ENCODE measurements around the gene ZNF606.

ZNF606 gene

DNA sequence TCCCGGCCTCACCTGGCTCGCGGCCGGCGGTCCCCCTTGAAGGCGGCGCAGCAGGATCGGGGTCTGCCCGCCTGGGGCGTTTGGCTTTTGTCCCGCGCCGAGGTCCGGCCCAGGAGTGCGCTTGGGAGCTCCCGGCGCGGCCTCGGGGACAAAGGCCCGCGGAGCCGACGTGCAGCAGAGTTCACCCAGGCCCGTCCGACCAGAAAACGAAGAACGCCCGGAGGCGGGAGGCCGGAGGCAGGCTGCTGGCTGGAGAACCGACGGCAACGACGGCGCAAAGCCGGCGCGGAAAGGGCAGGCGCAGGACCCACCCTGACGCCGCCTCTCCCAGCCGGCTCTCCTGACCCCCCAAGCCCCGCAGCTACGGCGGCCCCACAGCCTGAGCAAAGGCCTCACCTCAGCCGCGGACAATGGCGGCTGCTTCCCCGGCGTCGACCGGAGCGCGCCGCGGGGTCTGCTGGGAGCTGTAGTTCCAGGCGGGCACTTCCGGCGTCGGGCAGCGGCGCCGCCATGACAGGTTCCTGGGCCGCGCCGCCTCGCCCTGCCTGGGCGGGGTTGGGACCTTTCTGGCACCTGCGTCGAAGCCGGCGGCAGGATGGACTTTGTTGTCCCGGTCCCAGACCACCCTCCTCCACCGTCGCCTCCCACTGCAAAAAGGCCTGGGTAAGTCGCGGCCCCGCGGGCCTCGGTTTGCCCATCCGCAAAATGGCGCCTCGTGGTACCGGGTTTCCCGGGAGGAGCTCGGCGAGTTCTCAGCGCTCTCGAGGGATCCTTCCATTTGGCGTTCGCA, at the start of gene ZNF606:
Gene ZNF606, minus strand, starts transcription at position 437 of the 790 bp plus-strand sequence. CDS start 1,501 bp downstream, outside the sequence.
- DNase-seq: peak; percentile 89

DNA sequence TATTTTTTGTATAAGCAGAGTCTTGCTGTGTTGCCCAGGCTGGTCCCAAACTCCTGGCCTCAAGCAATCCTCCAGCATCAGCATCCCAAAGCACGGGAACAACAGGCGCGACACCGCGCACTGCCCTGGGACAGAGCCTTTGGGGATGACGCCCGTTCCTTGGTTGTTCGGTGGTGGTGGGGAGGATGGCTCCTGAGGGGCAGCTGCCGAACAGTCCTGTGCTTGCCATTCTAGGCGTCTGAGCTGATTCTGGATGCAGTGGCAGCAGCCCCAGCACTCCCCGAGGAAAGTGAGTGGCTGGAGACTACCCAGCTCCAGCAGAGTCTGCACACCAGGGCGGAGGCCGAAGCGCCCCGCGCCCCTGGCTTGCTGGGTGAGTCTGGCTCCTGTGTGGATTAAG, 49.6 kb upstream of the ZNF606 start:
- no peak for DNase-seq

DNA sequence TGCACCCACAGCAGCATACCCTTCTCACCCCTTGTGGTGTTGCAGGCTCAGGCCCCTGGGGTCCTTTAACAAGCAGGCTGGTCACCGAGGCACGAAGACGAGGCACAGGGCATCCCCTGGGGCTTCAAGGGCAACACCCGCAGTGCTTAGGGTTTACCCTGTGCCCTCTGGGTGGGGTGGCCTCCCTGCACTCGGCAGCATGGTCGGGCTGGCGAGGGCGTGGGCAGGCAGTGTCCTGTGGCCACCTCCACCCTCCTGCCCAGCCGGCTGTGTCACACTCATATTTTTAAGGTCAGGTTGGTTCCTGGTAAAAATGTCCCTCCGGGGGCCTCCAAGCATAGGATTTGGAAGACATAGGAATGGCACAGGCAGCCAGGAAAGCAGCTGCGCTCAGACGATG, 45.1 kb upstream of the ZNF606 start:
- DNase-seq: no peak

DNA sequence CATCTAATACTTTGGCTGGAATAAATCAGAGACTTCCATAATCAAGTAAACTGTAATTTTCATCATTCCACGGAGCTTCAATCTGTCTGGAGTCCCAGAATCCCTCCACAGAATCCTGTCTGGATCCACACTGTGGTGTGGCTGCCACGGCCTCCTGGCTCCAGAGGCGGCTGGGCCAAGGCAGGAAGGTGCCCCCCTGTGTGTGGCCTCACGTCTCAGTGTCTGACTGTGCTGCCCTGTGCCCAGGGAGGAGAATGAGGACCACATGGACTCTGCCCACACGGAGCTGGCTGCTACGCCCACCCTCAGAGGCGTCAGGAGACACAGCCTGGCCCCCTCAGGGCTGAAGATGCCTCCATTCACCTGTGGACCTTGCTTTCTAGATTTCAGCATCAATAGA, 44.2 kb upstream of the ZNF606 start:
- no peak for DNase-seq

DNA sequence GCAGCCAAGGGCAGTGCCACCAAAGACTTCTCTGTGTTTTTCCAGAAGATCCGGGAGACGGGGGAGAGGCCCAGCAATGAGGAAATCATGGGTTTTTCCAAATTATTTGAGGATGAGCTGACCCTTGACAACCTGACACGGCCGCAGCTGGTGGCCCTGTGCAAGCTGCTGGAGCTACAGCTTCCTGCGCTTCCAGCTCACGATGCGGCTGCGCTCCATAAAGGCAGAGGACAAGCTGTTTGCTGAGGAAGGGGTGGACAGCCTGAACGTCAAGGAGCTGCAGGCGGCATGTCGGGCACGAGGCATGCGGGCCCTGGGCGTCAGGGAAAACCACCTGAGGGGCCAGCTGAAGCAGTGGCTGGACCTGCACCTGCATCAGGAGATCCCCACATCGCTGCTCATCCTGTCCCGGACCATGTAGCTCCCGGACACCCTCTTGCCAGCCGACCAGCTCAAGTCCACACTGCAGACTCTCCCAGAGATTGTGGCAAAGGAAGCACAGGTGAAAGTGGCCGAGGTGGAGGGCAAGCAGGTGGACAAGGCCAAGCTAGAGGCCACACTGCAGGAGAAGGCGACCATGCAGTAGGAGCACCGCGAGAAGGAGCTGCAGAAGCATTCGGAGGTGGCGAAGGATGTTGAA, 42.9 kb upstream of the ZNF606 start:
- no peak for DNase-seq

DNA sequence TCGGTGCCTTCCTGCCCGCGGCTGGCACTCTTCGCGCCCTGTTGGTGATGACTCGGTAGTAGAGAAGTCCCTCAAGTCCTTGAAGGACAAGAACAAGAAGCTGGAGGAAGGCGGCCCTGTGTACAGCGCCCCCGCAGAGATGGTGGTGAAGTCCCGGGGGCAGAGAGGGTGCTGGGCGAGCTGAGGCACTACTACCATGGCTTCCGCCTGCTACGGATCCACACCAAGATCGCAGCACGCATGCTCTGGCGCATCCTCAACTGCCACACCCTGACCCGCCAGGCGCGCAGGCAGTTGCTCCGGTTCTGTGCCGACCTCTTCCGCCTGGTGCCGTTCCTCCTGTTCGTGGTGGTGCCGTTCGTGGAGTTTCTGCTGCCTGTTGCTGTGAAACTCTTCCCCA, 42.3 kb upstream of the ZNF606 start:
- no peak for DNase-seq

DNA sequence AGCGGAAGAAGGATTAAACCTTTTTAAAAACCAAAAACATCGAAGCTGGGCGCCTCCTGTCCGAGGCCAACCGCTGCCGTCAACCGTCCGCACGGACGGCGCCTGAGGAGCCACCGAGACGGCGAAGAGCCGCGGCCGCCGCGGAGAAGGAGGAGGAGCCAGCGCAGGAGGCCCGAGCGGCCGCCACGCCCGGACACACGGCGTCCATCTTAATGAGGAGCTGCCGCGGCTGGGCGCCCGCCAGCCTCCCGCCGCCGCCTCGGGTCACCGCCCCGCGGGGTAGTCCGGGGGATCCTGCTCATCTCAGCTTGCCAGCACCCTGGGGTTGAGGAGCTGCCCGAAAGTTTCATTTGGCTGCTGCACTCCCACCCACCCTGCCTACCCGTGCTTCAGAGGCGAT, 41.8 kb upstream of the ZNF606 start:
- no peak for DNase-seq

DNA sequence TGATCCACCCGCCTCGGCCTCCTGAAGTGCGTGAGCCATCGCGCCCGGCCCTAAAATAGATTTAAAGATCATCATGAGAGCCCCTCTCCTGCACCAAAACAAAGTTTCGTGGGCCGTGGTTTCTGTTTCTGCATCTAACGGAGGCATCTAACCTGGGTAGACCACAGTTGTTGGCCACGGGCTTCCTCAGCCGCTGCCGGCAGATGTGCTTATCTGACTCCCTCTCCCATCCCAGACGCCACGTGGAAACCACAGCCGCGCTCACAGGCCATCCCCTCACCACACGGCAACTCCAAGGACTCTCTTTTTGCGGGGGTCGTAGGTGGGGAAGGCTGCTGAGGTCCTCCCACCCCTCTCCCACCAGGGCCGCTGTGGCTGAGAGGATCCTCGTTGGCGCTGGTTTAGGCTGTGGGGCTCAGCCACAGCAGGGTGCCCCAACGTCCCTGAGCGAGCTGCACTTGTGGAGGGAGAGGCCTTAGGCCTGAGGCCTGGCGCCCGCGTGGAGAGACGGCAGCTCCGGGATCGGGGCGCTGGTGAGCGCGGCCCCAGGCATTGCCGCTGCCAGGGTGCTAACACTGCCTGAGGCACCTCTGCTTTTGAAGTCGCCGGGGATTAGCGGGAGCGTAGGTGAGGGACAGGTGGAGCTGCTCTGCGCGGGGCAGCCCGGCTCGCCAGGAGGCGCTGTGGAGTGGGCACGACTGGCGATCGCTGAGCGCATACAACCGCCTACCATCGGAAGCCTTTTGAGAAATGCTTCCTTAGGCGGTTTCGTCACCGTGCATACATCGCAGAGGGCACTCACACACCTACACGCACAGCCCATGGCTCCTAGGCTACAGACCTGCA, 40.1 kb upstream of the ZNF606 start:
- DNase-seq: no peak

DNA sequence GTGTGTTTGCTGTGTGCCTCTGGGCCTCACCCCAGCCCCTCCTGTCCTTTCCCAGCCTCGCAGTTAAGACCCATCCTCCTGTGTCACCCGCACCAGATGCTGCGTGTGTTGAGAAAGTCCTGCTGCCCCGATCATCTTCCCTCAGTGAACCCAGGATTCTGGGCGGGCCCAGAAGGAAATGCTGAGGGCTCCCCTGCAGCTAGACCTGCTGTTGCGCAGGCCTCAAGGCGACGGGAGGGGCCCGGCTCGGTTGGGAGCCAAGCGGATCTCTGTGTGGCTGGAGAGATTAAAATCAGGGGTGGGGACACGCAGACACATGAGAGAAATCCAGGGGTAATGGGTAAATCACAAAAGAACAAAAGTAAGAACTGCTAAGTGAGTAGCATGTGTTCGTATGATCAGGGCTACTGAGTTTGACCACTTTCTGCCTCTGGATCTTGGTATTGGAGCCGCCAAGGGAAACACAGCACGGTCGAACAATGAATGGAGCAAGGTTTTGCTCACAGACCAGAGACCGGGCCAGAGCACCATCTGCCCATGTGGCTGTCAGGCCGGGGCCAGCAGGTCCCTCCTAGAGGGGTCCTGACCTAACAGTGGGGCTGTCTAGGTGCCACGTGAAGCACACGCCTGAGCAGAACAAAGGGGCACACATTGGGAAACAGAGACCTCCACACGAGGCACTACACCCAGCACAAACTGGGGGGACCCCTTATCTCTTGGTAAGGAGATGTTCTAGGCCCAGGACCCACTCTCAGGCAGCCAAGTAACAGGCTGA, 38.3 kb upstream of the ZNF606 start:
- no peak for DNase-seq

DNA sequence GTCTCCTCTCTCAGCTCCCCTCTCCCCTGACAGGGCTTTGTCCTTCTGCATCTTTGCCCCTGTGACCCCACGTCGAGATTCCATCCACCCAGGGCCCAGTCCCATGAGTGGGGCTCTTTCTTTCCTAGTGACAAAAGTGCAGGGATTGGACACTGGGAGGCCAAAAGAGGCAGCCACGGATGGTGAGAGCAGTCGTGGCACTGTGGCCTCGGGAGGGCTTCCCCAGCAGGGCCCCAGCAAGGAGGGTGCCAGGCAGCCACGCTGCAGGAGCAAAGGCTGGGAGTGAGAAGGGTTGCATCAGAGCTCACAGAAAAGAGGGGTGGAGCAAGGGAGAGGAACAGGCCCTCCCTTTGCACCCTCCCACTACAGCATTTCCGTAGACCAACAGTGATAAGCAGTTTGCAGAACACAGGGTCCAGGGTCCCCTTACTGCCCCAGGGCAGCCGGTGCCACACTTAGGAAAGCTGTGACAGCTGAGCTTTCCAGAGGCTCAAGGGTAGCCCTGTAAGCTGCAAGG, 36.1 kb upstream of the ZNF606 start:
- no peak for DNase-seq

DNA sequence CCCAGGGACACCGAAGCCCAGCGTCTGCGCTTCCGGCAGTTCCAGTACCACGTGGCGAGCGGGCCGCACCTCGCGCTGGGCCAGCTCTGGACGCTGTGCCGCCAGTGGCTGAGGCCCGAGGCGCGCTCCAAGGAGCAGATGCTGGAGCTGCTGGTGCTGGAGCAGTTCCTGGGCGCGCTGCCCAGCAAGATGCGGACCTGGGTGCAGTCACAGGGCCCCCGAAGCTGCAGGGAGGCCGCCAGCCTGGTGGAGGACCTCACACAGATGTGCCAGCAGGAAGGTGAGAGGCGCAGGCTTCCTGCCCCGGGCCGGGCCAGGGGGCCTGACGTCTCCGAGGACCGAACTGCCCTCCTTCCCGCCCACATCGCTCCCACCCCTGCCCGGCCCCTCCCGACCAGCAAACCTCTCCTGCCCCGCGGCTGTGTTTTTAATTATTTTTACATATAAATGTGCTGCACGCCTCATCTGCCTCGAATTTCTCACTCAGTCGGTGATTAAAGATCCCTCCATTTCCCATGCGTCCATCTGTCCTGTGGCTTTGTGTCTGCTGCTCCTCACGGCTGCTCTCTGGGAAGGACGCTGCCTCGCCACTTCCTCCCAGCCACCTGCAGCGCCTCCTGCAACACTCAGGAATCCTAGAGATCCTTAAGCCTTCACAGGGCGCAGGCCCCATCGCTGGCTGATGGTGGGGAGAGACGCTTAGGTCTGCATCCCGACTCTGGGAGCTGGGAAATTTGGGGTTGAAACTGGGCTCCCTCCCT, 35.5 kb upstream of the ZNF606 start:
- no peak for DNase-seq

DNA sequence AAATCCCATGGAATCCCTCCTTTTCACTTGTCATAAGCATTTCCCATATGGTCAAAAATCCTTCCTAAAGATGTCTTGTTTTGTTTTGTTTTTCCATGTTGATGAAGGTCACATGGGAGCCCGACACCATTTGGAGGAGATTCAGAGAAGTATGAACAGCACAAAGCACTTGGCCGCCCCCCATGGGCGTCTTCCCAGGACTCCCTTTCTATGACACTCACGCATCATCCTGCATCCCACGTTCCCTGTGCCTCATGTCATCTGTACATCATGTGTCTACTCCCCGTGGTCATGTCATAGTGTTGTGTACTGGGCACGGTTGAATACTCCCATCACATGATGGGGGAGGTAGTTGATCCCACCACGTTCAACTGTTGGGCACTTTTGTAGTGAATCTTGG, 33.2 kb upstream of the ZNF606 start:
- DNase-seq: no peak

DNA sequence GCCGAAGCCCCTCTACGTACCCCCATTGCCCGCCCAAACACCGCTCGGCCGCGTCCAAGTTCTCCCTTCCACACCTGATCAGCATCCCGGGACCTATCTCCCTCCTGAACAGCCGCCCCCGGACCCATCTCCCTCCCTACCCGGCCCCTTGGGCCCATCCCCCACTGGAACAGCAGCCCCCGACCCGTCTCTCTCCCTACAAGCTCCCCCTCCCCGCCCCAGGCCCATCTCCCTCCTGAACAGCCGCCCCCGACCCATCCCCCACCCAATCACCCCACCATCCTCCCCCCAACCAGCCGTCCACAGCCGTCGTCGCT, 31.8 kb upstream of the ZNF606 start:
- DNase-seq: no peak

DNA sequence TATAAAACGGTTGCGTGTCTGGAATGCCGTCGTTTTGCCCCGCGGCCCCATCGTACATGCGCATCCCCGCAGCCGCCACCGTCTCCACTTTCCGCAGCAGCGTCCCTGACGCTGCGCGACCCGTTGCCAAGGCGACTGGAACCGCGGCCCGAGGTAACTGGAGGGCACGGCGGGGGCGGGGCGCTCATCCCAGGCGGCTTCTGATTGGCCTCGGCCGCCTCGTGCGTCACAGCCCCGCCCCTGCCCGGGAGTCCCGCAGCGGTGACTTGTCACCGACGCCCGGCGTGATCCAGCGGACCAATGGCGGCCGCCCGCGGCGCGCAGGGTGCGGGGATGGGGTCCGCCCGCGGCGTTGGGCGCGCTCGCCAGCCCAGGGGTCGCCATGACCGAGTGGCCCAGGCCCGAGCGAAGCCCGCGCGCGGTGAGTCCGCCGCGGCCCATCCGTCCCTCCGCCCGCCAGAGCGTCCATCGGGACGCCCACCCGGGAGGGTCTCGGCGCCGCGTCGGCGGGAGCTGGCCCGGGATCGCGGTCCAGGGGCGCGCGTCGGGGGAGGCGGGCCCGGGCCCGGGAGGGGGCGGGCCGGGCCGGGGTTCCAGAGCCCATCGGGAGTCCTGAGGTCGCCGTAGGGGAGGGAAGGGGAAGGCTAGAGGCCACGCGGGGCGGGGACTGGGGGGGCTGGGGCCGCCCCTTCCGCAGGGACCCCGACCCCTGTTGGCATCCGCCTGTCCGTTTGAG, 31.3 kb upstream of the ZNF606 start, which contains the start of gene ZSCAN1:
Gene ZSCAN1, plus strand, starts transcription at position 285 of the 736 bp plus-strand sequence. CDS start 3,812 bp downstream, outside the sequence.
- no peak for DNase-seq

DNA sequence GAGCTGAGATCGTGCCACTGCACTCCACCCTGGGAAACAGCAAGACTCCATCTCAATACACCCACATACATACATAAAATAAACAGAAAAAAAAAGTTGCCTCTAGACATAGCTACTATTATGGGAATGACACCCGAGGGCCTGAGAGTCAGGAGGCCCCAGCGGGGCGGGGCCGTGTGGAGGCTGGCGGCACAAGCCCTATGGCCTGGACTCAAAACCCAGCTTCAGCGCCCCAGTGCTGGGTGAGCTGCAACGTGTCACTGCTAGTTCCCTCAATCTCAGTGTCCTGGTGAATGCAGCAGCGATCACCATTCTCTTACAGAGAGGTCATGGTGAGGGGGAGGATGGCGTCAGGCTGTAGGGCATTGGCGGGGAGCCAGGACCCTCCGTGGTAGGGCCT, 22.0 kb upstream of the ZNF606 start:
- no peak for DNase-seq

DNA sequence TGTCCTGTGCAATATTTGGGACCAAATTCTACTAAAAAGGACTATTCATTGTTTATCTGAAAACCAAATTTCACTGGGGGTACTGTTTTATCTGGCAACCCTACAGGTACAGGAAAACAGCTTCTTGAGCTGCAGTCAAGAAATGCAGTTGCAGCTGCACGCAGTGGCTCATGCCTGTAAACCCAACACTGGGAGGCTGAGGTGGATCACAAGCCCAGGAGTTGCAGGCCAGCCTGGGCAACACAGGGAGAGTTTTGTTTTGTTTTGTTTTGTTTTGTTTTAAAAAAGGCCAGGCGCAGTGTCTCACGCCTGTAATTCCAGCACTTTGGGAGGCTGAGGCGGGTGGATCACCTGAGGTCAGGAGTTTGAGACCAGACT, 19.7 kb upstream of the ZNF606 start:
- no peak for DNase-seq

DNA sequence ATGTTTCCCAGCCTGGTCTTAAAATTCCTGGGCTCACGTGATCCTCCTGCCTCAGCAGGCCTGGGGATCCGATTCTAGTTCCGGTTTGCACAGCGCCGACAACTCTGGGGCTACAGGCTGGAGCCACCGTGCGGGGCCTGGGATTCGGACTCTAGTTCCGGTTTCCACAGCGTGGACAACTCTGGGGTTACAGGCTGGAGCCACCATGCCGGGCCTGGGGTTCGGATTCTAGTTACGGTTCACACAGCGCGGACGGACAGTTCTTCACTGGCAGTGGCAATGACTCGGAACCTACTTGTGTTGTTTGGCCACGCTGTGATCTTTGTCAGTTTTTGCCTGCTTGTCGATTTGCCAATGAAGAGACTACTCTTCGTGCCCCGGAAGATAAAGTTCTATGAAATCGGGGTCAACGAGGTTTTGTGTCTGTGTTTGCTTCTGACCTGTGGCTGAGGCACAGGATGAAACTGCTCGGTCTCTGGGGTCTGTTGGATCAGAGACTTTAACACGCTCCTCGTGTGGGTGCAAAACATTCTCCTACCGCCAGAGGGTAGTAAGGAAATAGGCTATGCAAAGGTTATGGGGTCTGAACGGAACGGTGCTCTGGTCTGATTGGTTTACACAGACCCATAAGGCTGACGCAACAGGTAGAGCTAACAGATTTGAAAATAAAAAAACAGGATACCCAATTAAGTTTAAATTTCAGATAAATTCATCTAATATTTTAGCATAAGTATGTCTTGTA, 19.1 kb upstream of the ZNF606 start:
- DNase-seq: peak; percentile 61

DNA sequence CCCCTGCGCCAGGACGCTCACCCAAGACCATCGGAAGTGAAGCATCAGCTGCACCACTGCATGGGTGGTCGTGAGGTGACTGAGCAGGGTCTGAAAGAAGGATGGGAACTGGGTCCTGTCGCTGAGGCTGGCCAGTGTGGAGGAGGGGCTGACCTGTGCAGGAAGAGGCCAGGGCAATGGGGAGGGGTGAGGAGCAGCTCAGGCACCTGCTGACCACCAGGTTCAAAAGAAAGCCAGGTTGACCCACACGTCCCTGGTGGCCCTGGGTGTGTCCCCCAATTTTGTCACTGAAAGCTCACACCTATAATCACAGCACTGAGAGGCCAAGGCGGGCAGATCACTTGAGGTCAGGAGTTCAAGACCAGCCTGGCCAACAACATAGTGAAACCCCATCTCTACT, 17.5 kb upstream of the ZNF606 start:
- no peak for DNase-seq

DNA sequence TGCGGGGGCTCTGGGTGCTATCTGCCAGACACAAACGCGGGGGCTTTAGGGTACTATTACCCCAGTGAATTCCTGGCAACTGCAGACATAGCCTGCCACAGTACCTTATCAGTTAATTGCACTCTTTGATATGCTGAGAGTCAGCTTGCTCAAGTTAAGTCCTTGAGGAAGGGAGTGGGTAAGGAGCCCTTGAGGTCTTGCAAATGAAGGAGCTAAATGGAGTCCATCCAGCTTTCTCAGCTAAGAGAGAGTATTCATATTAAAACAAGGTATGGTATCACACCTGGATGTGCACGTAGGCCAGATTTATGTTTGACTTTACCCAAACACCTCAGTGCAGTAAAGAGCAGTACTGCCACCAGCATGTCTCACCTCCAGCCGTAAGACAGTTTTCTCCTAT, 11.5 kb upstream of the ZNF606 start:
- no peak for DNase-seq

DNA sequence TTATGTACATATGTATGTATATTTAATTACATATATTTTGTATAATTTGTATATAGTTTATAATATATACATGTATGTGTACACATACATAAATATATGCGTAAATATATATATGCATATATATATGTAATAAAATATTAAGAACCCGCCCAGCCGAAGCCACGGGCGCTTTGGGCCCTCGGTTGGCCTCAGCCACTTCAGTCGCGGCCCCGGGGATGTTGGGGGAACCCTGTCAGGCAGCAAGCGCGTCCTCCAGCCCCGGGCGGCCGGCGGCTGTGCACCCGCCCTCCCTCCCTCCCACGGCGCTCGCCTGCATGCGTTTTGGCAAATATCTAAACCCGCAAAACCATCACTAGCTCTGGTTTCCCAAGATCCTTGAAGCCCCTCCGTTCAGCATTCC, 7.9 kb upstream of the ZNF606 start:
- DNase-seq: no peak

Data from hematopoietic multipotent progenitor cell treated with erythropoietin and hydrocortisone succinate and interleukin-3 and kit ligand, for 8 days (in vitro differentiated cells).